HCT116 (cell line): Measurements from ENCODE around the gene ZBTB34. TPM values are rescaled to one million over a fixed set of nuclear protein-coding genes. Genes with fewer than 3 reads are reported as not detected.
A peak's percentile ranks its signal among the peaks of the same experiment; 100 is the strongest.

Source experiments
- ATAC-seq: fragments of 200-7000 bp; cut with Tn5 transposase; 2 replicates; pipeline ENCODE4 v1.9.1; 2020; ENCODE audit warnings: mild to moderate bottlenecking, moderate library complexity
- BruUV-seq: library from RNA; stranded (reverse); fragments of 400-500 nt; replicated peaks from 2 replicates; lab custom pipeline; 2021; lab: Mats Ljungman, UMichigan
- CTCF ChIA-PET: fragments of 300-600 bp; sonication (Branson Sonifier 250); formaldehyde crosslinking; loops from one replicate; lab custom pipeline; 2021; ENCODE audit warnings: antibody characterized with exemption; lab: Charles Lee
- POLR2A ChIA-PET: fragments of 300-600, 350-600 bp; sonication (Branson Sonifier 250); formaldehyde crosslinking; loops from one replicate; lab custom pipeline; 2021; ENCODE audit warnings: antibody characterized with exemption; lab: Charles Lee
- RAD21 ChIA-PET, 2 experiments: fragments of 300-600 bp; sonication (Branson Sonifier 250); formaldehyde crosslinking; loops; one replicate each; lab custom pipeline; 2023; ENCODE audit warnings: low total read pairs in 2 of 2; ENCODE audit not compliant: uncharacterized antibody in 2 of 2, unreplicated experiment in 2 of 2, low non-redundant PET in 1 of 2; lab: Charles Lee
- DNase-seq: peaks from one replicate; pipeline ENCODE4 v3.0.0-alpha.2; 2010; ENCODE audit warnings: low read depth, low spot score
- H2AFZ ChIP-seq: fragments of 200-600 bp; shearing (Covaris generic), sonication (generic); 2 replicates; pipeline ENCODE4 v1.6.1; 2017; ENCODE audit warnings: low read depth, mixed run types, mixed read lengths, antibody characterized with exemption, low read length; ENCODE audit not compliant: poor library complexity, severe bottlenecking
- H3K27ac ChIP-seq: 2 replicates; pipeline ENCODE4 v1.5.1; 2012; ENCODE audit warnings: low read depth, low read length
- H3K27me3 ChIP-seq: fragments of 200-600 bp; sonication (generic); 2 replicates; pipeline ENCODE4 v1.6.1; 2016; ENCODE audit warnings: mixed run types, low read length, mixed read lengths; ENCODE audit not compliant: insufficient read depth
- H3K36me3 ChIP-seq, 2 experiments: fragments of 200-500 bp in 1 of 2; fragments of 200-600 bp in 1 of 2; sonication (Bioruptor generic) in 1 of 2; sonication (generic) in 1 of 2; 2 replicates each; pipeline versions ENCODE4 v1.5.1 to v1.6.1; 2014 to 2016; ENCODE audit warnings: low read length in 2 of 2, inconsistent platforms in 1 of 2, mixed read lengths in 1 of 2, mixed run types in 1 of 2; ENCODE audit not compliant: insufficient read depth in 2 of 2, control insufficient read depth in 1 of 2
- H3K4me1 ChIP-seq, 2 experiments: fragments of 200-600 bp in 1 of 2; sonication (generic) in 1 of 2; 2 replicates each; pipeline versions ENCODE4 v1.5.1 to v1.6.1; 2012 to 2017; ENCODE audit warnings: low read length in 2 of 2, inconsistent platforms in 1 of 2, mild to moderate bottlenecking in 1 of 2, mixed read lengths in 1 of 2, mixed run types in 1 of 2, moderate library complexity in 1 of 2; ENCODE audit not compliant: insufficient read depth in 2 of 2, control insufficient read depth in 1 of 2
- H3K4me2 ChIP-seq: fragments of 200-600 bp; sonication (generic); 2 replicates; pipeline ENCODE4 v1.6.1; 2017; ENCODE audit warnings: mixed run types, low read length, mixed read lengths
- H3K4me3 ChIP-seq, 2 experiments: fragments of 200-600 bp in 1 of 2; sonication (generic) in 1 of 2; replicated peaks in 1 of 2; 2 replicates each; pipeline ENCODE4 v1.5.1; 2011 to 2016; ENCODE audit warnings: low read length in 2 of 2, control low read depth in 1 of 2, low read depth in 1 of 2, mild to moderate bottlenecking in 1 of 2, mixed read lengths in 1 of 2, mixed run types in 1 of 2
- H3K79me2 ChIP-seq: fragments of 200-600 bp; sonication (generic); 2 replicates; pipeline ENCODE4 v1.6.1; 2017; ENCODE audit warnings: mild to moderate bottlenecking, mixed run types, low read length, moderate library complexity, mixed read lengths; ENCODE audit not compliant: insufficient read depth
- H3K9ac ChIP-seq: fragments of 200-600 bp; sonication (generic); 2 replicates; pipeline ENCODE4 v1.6.1; 2016; ENCODE audit warnings: low read length, mixed read lengths
- H3K9me2 ChIP-seq: fragments of 200-600 bp; sonication (generic), shearing (Covaris generic); 2 replicates; pipeline ENCODE4 v1.6.1; 2017; ENCODE audit warnings: mixed run types, mild to moderate bottlenecking, moderate library complexity; ENCODE audit not compliant: insufficient read depth
- H3K9me3 ChIP-seq, 2 experiments: fragments of 200-500 bp in 1 of 2; fragments of 200-600 bp in 1 of 2; sonication (Bioruptor generic) in 1 of 2; sonication (generic) in 1 of 2; 2 replicates each; pipeline ENCODE4 v1.6.1; 2014 to 2017; ENCODE audit warnings: low read length in 2 of 2, mixed read lengths in 2 of 2, inconsistent platforms in 1 of 2, low read depth in 1 of 2, mild to moderate bottlenecking in 1 of 2, mixed run types in 1 of 2, moderate library complexity in 1 of 2; ENCODE audit not compliant: control insufficient read depth in 1 of 2, insufficient read depth in 1 of 2
- H4K20me1 ChIP-seq: fragments of 200-600 bp; sonication (generic), shearing (Covaris generic); 2 replicates; pipeline ENCODE4 v1.6.1; 2017; ENCODE audit warnings: mixed run types, mild to moderate bottlenecking, moderate library complexity; ENCODE audit not compliant: insufficient read depth
- ATF3 ChIP-seq: IDR thresholded peaks from 2 replicates; pipeline ENCODE4 v1.6.1; 2012
- CBX3 ChIP-seq: IDR thresholded peaks from 2 replicates; pipeline ENCODE4 v1.6.1; 2012; ENCODE audit warnings: low read depth
- CEBPB ChIP-seq: IDR thresholded peaks from 2 replicates; pipeline ENCODE4 v1.6.1; 2012; ENCODE audit warnings: low read depth
- CTCF ChIP-seq, 3 experiments: fragments of 200-600 bp in 1 of 3; sonication (generic) in 1 of 3; IDR thresholded peaks in 2 of 3; conservative IDR thresholded peaks in 1 of 3; 2 replicates each; pipeline ENCODE4 v1.5.1; 2012 to 2017; ENCODE audit warnings: low read depth in 2 of 3, low read length in 2 of 3, antibody characterized with exemption in 1 of 3, borderline replicate concordance in 1 of 3, control low read depth in 1 of 3, mild to moderate bottlenecking in 1 of 3, mixed read lengths in 1 of 3, mixed run types in 1 of 3, moderate library complexity in 1 of 3; ENCODE audit not compliant: insufficient read depth in 1 of 3
- ELF1 ChIP-seq: IDR thresholded peaks from 2 replicates; pipeline ENCODE4 v1.6.1; 2012; ENCODE audit warnings: low read depth, borderline replicate concordance
- MAX ChIP-seq: IDR thresholded peaks from 2 replicates; pipeline ENCODE4 v1.6.1; 2012
- RAD21 ChIP-seq: IDR thresholded peaks from 2 replicates; pipeline ENCODE4 v1.6.1; 2012; ENCODE audit warnings: low read depth, mild to moderate bottlenecking
- SIN3A ChIP-seq: IDR thresholded peaks from 2 replicates; pipeline ENCODE4 v1.6.1; 2012; ENCODE audit warnings: low read depth
- SP1 ChIP-seq: IDR thresholded peaks from 2 replicates; pipeline ENCODE4 v1.6.1; 2012; ENCODE audit warnings: low read depth
- SRF ChIP-seq: IDR thresholded peaks from 2 replicates; pipeline ENCODE4 v1.6.1; 2012; ENCODE audit warnings: low read depth
- TCF7L2 ChIP-seq: IDR thresholded peaks from 2 replicates; pipeline ENCODE4 v1.7.0; 2011; ENCODE audit warnings: borderline replicate concordance, inconsistent platforms; ENCODE audit not compliant: insufficient read depth, insufficient read length; ENCODE audit errors: extremely low read depth
- YY1 ChIP-seq: IDR thresholded peaks from 2 replicates; pipeline ENCODE4 v1.6.1; 2011; ENCODE audit warnings: low read length, low read depth, moderate library complexity, mild to moderate bottlenecking; ENCODE audit not compliant: insufficient replicate concordance; ENCODE audit errors: extremely low read depth
- ZNF274 ChIP-seq: fragments of 200-500 bp; sonication (Bioruptor generic); IDR thresholded peaks from 2 replicates; pipeline ENCODE4 v1.6.1; 2014; ENCODE audit warnings: mild to moderate bottlenecking, low read depth, low read length, inconsistent platforms
- intact Hi-C: fragments of 100-400 bp; cut with micrococcal nuclease; formaldehyde crosslinking; loops from 2 replicates; pipeline ENCODE4 v1.10.0; 2022
- total RNA-seq: library from RNA; stranded (reverse); gene quantifications from one replicate; pipeline ENCODE4 v1.2.1, GENCODE V29; 2021; ENCODE audit not compliant: unreplicated experiment

The ZBTB34 gene
- total RNA-seq, 1 experiment from 2014 or later = 5.6 TPM

- Histone ChIP-seq H3K36me3 (peaks cover 3 to 8% of the 10 kb centered on the region in 2 experiments; a peak in 2 of 4 replicates), H3K4me2 (no peak overlapping the region), H2AFZ (no peak overlapping the region), H3K9me3 (no peaks in the 10 kb centered on the region), H3K9me2 (no peaks in the 10 kb centered on the region), H3K4me3 (no peak overlapping the region), H3K4me1 (no peaks in the 10 kb centered on the region), H3K9ac (no peak overlapping the region), H3K79me2 (peaks cover 19% of the 10 kb centered on the region), H3K27ac (no peak overlapping the region), H4K20me1 (no peaks in the 10 kb centered on the region), H3K27me3 (no peaks in the 10 kb centered on the region)
- DNase-seq (no peak), ATAC-seq (no peak)
- ChIA-PET CTCF (no interaction called here), RAD21 (no interaction called here), POLR2A (no interaction called here)
- no peak for TF ChIP-seq CTCF (IDR thresholded peaks at IDR 0.05 in 2 of 3, conservative IDR thresholded peaks at IDR 0.05 in 1 of 3; ENCODE audit: borderline replicate concordance in 1 of 3, insufficient read depth in 1 of 3, low read depth in 2 of 3, low read length in 2 of 3)
- no peak for TF ChIP-seq SP1
- TF ChIP-seq TCF7L2 = no peak
- TF ChIP-seq CBX3 = no peak
- no peak for TF ChIP-seq ATF3
- TF ChIP-seq YY1 = no peak
- no peak for TF ChIP-seq SRF
- no peak for TF ChIP-seq SIN3A
- TF ChIP-seq MAX = no peak
- no peak for TF ChIP-seq CEBPB
- TF ChIP-seq ZNF274 = no peak
- no peak for TF ChIP-seq RAD21
- TF ChIP-seq ELF1 = no peak
- intact Hi-C loops = no loop called here
- TSS peak; percentile 25 for BruUV-seq
These were observed 20.5 kb downstream of the ZBTB34 start for GRCh38 chr9:126880947-126881332.
